ENCODE measurements around the gene C4B. TPM values are rescaled to one million over a fixed set of nuclear protein-coding genes. Genes with fewer than 3 reads are reported as not detected.

C4B gene
- total and polyA plus RNA-seq, 2 donors (not counting 3 experiments of a cell fraction or from before 2014, with no cell fraction given): 4.4 to 6.3 TPM

DNA sequence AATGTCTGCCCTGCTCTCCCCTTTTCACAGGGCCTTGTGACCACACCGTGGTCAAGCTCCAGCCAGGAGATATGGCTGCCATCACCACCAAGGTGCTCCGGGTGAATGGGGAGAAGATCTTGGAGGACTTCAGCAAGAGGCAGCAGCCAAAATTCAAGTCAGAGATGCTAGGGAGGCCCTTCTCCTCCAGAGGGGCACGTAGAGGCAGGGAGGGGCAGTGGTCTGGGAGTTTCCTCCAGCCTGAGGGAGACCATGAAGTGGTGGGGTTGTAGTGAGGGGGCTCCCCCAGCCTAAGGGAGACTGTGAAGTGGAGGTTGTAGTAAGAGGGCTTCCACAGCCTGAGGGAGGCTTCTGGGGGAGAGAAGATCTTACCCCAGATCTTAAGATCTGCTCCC, 46.7 kb upstream of the C4B start:
- DNase-seq (ENCODE audit: low read depth, low spot score) (no peak), FAIRE-seq (no peak)
- dilution Hi-C loops (cut with MboI; ENCODE audit: extremely low pct_ligation_motif_present, low sequenced_read_pairs): no loop called here
- Histone ChIP-seq H3K79me2 (ENCODE audit: control insufficient read depth, insufficient read depth, low read length) (peaks cover 20% of the 10 kb centered on the region), H3K27me3 (ENCODE audit: control insufficient read depth in 2 of 2, insufficient read depth in 2 of 2, low read length in 2 of 2) (no peaks in the 10 kb centered on the region), H4K20me1 (replicated peaks; ENCODE audit: control insufficient read depth, extremely low read depth, insufficient read depth, low read length) (no peaks in the 10 kb centered on the region), H3K9ac (replicated peaks; ENCODE audit: extremely low read depth, insufficient read depth, low read length) (no peak overlapping the region), H3K36me3 (ENCODE audit: control insufficient read depth in 2 of 2, extremely low read depth in 1 of 2, insufficient read depth in 2 of 2, low read length in 2 of 2) (peaks cover 9 to 48% of the 10 kb centered on the region in 2 experiments), H3K9me1 (replicated peaks; ENCODE audit: control insufficient read depth, extremely low read depth, insufficient read depth, low read length) (no peaks in the 10 kb centered on the region), H2AFZ (ENCODE audit: low read depth, low read length) (no peak overlapping the region), H3K9me3 (replicated peaks; ENCODE audit: control insufficient read depth, insufficient read depth, low read length) (no peaks in the 10 kb centered on the region), H3K4me1 (ENCODE audit: control insufficient read depth, extremely low read depth, insufficient read depth, low read length) (peaks cover 12% of the 10 kb centered on the region), H3K27ac (ENCODE audit: insufficient read depth, low read depth, low read length) (no peak overlapping the region), H3K4me3 (replicated peaks in 1 of 3; ENCODE audit: insufficient read depth in 1 of 3, low read depth in 1 of 3, low read length in 3 of 3) (no peak overlapping the region), H3K4me2 (ENCODE audit: insufficient read depth, low read length) (no peak overlapping the region)
- BruUV-seq (replicated peaks): no TSS peak
- ChIA-PET CTCF (no interaction called here), POLR2A (no interaction called here)
- intact Hi-C loops (cut with micrococcal nuclease): no loop called here
- TF ChIP-seq CTCF (IDR thresholded peaks at IDR 0.05; ENCODE audit: extremely low read depth in 1 of 2, insufficient read depth in 1 of 2, low read depth in 1 of 2, low read length in 2 of 2) (no peak), FOS (IDR thresholded peaks at IDR 0.05; ENCODE audit: borderline replicate concordance, insufficient read depth, low read length) (no peak), EZH2 (IDR thresholded peaks at IDR 0.05; ENCODE audit: borderline replicate concordance, low read depth, low read length, severe bottlenecking) (no peak), JUN (IDR thresholded peaks at IDR 0.05; ENCODE audit: borderline replicate concordance, insufficient read depth, insufficient read length, low read depth) (no peak), MAX (IDR thresholded peaks at IDR 0.05; ENCODE audit: insufficient read depth, insufficient read length) (no peak), GATA2 (IDR thresholded peaks at IDR 0.05; ENCODE audit: insufficient read depth, insufficient read length, low read depth, low read length) (no peak), POLR2AphosphoS5 (IDR thresholded peaks at IDR 0.05; ENCODE audit: insufficient read depth, low read depth, low read length) (no peak), POLR2A (IDR thresholded peaks at IDR 0.05; ENCODE audit: low read depth, low read length) (no peak), MYC (IDR thresholded peaks at IDR 0.05; ENCODE audit: low read depth, low read length) (no peak)
